Subcutaneous adipose tissue (tissue), 4 donors: ENCODE measurements around the gene ERC2. TPM values are rescaled to one million over a fixed set of nuclear protein-coding genes. Genes with fewer than 3 reads are reported as not detected.

Experiments
- CTCF ChIP-seq: fragments of 450-650 bp; IDR thresholded peaks from one replicate; pipeline ENCODE4 v1.5.1; 2016; ENCODE audit warnings: low read depth, mild to moderate bottlenecking, control low read depth, antibody characterized with exemption, moderate library complexity
- total RNA-seq, 4 donors: library from RNA; depleted of rRNA; stranded (reverse); fragments of >200 nt; gene quantifications; one replicate each; pipeline ENCODE4 v1.1.0, GENCODE V29; 2016

The ERC2 gene
- total RNA-seq, 4 donors from 2014 or later: 1.1 TPM; not detected in 3

- TF ChIP-seq CTCF: no peak
These were observed 739.7 kb downstream of the ERC2 start for GRCh38 chr3:55728461-55729100.

GRCh38 chr3:55726501-55726775, 741.8 kb downstream of the ERC2 start:
- TF ChIP-seq CTCF: no peak

GRCh38 chr3:55725681-55726500, 742.4 kb downstream of the ERC2 start:
- no peak for TF ChIP-seq CTCF

GRCh38 chr3:55724821-55725220, 743.4 kb downstream of the ERC2 start:
- TF ChIP-seq CTCF: no peak

- no peak for TF ChIP-seq CTCF
These were observed 743.9 kb downstream of the ERC2 start for GRCh38 chr3:55724407-55724784.

- no peak for TF ChIP-seq CTCF
These were observed 744.4 kb downstream of the ERC2 start for GRCh38 chr3:55723653-55724406.
